ES-I3 (cell line): Measurements from ENCODE around the gene PARP1.
A peak's percentile ranks its signal among the peaks of the same experiment; 100 is the strongest.

Experiments used
- H3K36me3 ChIP-seq: 2 replicates; pipeline ENCODE4 v1.6.1; 2013; ENCODE audit warnings: mild to moderate bottlenecking, low read length, control low read depth, moderate library complexity; ENCODE audit not compliant: insufficient read depth
- H3K4me1 ChIP-seq: 2 replicates; pipeline ENCODE4 v1.6.1; 2013; ENCODE audit warnings: mild to moderate bottlenecking, control low read depth, low read length; ENCODE audit not compliant: insufficient read depth
- H3K9ac ChIP-seq: 2 replicates; pipeline ENCODE4 v1.6.1; 2013; ENCODE audit warnings: low read depth, mild to moderate bottlenecking, low read length, moderate library complexity
- H3K9me3 ChIP-seq: 2 replicates; pipeline ENCODE4 v1.6.1; 2013; ENCODE audit warnings: mild to moderate bottlenecking, low read length, moderate library complexity; ENCODE audit not compliant: control insufficient read depth, insufficient read depth

PARP1 gene

GRCh38 chr1:226424221-226425003 lies 16.5 kb upstream of the PARP1 start:
- H3K4me1 ChIP-seq, result peaks cover 10% of the 10 kb centered on the region; the same call in 1 of the 2 replicates

GRCh38 chr1:226422478-226422877 lies 14.6 kb upstream of the PARP1 start:
- Histone ChIP-seq H3K36me3 (no peaks in the 10 kb centered on the region), H3K9ac (no peak overlapping the region), H3K9me3 (no peaks in the 10 kb centered on the region), H3K4me1 (no peaks in the 10 kb centered on the region)

More at GRCh38 chr1:226424221-226425003, 16.5 kb upstream of the PARP1 start:
- Histone ChIP-seq H3K36me3 (no peaks in the 10 kb centered on the region), H3K9ac (no peak overlapping the region), H3K9me3 (no peaks in the 10 kb centered on the region)

DNA sequence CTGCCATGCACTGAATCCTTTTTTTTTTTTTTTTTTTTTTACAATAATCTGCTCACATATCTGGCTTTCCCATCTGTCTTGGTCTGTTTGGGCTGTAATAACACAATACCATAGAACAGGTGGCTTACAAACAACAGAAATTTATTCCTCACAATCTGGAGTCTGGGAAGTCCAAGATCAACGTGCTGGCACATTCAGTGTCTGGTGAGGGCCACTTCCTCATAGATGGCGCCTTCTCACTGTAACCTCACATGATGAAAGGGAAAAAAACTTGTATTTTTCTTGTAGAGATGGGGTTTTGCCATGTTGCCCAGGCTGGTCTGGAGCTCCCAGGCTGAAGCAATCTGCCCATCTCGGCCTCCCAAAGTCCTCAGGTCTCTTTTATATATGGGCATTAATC lies 13.0 kb upstream of the PARP1 start:
- Histone ChIP-seq H3K36me3 (no peaks in the 10 kb centered on the region), H3K4me1 (no peaks in the 10 kb centered on the region), H3K9ac (no peak overlapping the region), H3K9me3 (no peaks in the 10 kb centered on the region)

DNA sequence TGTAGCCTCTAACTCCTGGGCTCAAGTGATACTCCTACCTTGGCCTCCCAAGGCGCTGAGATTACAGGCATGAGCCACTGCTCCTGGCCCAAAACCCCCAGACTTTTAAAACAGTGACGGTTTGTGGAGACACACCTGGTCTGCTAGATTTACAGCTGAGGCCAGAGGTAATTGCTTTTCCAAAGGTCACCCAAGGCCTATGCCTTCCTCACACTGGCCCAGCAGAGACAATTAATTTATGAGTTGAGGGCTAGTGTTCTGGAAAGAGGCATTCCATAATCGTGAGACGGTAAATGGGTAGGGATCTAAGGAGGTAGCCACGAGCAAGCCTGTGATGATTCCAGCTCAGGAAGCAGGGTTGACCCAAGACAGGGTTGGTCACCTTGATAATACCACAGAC lies 12.4 kb upstream of the PARP1 start:
- Histone ChIP-seq H3K9ac (no peak overlapping the region), H3K9me3 (no peaks in the 10 kb centered on the region), H3K4me1 (no peaks in the 10 kb centered on the region), H3K36me3 (no peaks in the 10 kb centered on the region)

- Histone ChIP-seq H3K36me3 (no peaks in the 10 kb centered on the region), H3K9ac (no peak overlapping the region; the same call in 1 of the 2 replicates), H3K4me1 (no peaks in the 10 kb centered on the region), H3K9me3 (no peaks in the 10 kb centered on the region)
Measured at GRCh38 chr1:226419284-226420029, 11.6 kb upstream of the PARP1 start.

DNA sequence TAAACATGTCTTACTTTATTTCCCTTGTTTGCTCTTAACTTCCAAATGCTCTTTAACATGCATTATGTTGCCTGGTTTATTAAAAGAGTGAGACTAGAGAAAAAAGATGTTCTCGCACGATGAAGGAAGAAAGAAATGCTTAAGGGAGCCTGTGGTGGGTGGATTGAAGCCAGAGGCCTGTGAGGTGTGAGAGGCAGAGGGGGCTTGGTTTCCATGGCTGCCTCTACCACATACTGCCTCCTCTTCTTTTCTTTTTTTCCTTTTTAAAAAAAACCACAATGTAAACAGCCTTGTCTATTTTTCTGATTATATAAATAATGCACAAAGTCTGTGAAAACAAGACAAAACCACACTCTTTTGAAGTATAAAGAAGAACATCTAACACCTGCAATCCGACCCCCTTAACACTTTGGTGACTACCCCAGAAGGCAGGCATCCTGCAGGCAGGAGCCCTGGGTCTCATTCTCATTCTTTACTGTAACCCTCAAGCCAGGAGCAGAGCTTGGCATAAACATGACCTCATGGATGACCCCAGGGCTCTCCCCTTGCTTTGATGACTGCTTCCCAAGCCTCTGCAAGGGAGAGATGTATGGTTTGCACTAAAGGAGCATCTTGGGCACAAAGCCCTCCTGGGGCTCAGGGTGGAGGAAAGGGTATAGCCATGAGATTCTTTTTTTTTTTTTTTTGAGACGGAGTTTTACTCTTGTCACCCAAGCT lies 10.1 kb upstream of the PARP1 start:
- Histone ChIP-seq H3K36me3 (no peaks in the 10 kb centered on the region), H3K9ac (no peak overlapping the region), H3K9me3 (no peaks in the 10 kb centered on the region), H3K4me1 (no peaks in the 10 kb centered on the region)

- no peaks in the 10 kb centered on the region for H3K4me1 ChIP-seq
- H3K9ac ChIP-seq, result no peak overlapping the region
- H3K36me3 ChIP-seq, result no peaks in the 10 kb centered on the region
- H3K9me3 ChIP-seq, result no peaks in the 10 kb centered on the region
Measured at GRCh38 chr1:226417350-226417749, 9.5 kb upstream of the PARP1 start.

DNA sequence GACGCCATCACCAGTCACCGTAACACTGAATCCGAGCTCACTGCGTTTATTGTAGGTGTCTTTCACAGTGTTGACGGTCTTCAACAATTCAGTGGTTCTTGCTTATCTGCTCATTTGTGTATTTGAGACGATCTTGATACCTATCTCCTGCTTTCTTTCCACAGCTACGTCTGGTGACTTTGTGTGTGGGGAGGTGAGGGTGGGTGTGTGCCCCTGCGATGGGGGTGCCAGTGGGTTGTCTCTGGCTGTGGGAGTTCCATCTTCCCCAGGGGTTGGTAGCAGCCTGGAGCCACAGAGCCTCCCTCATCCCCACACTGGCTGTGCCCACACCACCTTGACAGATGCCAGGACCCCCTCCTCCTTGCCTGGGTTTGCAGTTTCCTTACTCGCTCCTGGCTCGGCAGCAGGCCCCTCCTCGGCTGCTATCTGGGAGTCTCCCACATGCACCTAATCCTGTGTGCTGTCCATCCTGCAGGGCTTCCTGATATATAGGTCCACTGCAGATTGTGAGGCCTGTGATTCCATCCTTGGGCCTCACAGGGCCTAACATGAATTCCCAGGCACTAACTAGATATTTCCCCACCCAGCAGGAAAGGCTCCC lies 6.3 kb upstream of the PARP1 start:
- H3K36me3 ChIP-seq, result no peaks in the 10 kb centered on the region
- no peak overlapping the region for H3K9ac ChIP-seq
- no peaks in the 10 kb centered on the region for H3K4me1 ChIP-seq

GRCh38 chr1:226411619-226412018 lies 3.7 kb upstream of the PARP1 start:
- H3K4me1 ChIP-seq, result no peaks in the 10 kb centered on the region
- no peaks in the 10 kb centered on the region for H3K36me3 ChIP-seq
- H3K9ac ChIP-seq, result no peak overlapping the region
- H3K9me3 ChIP-seq, result no peaks in the 10 kb centered on the region

More for the DNA sequence above, 6.3 kb upstream of the PARP1 start:
- H3K9me3 ChIP-seq, result no peaks in the 10 kb centered on the region

- H3K9me3 ChIP-seq, result no peaks in the 10 kb centered on the region
- H3K4me1 ChIP-seq, result no peaks in the 10 kb centered on the region
- no peak overlapping the region for H3K9ac ChIP-seq
- H3K36me3 ChIP-seq, result no peaks in the 10 kb centered on the region
Measured at GRCh38 chr1:226410958-226411357, 3.1 kb upstream of the PARP1 start.

DNA sequence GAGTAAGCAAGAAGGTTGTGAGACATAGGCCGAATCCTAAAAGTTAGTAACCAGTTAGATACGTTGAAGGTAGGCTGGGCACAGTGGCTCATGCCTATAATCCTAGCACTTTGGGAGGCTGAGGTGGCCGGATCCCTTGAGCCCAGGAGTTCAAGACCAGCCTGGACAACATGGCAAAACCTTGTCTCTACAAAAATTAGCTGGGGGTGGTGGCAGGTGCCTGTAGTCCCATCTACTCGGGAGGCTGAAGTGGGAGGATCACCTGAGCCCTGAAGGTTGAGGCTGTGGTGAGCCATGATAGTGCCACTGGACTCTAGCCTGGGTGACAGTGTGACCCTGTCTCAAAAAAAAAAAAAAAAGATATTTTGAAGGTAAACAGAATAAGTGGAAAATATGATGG lies 1.5 kb upstream of the PARP1 start:
- Histone ChIP-seq H3K9me3 (no peaks in the 10 kb centered on the region), H3K9ac (no peak overlapping the region), H3K36me3 (no peaks in the 10 kb centered on the region)

GRCh38 chr1:226408285-226409184 lies 642 bp upstream of the PARP1 start:
- Histone ChIP-seq H3K9me3 (no peaks in the 10 kb centered on the region), H3K4me1 (peaks cover 12% of the 10 kb centered on the region), H3K9ac (peak overlapping the region; percentile 42; the same call in 1 of the 2 replicates)

More for the DNA sequence above, 1.5 kb upstream of the PARP1 start:
- peaks cover 4% of the 10 kb centered on the region for H3K4me1 ChIP-seq

DNA sequence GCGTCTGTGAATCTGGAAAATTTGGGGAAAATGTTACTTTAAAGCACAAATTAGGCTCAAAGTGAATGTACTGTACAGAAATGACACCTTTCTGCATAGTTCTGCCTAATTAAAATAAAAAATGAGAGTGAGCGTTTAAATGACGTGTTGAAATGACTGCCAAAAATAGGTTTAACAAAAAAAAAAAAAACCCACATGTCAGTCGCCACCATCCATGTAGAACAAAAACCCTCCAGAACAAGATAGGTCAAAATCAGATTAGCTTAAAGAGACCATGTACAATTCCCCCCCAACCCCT lies 745 bp downstream of the PARP1 start:
- H3K9me3 ChIP-seq, result no peaks in the 10 kb centered on the region
- H3K36me3 ChIP-seq, result no peaks in the 10 kb centered on the region
- H3K4me1 ChIP-seq, result peaks cover 16% of the 10 kb centered on the region
- H3K9ac ChIP-seq, result peak overlapping the region; percentile 86

More at GRCh38 chr1:226408285-226409184, 642 bp upstream of the PARP1 start:
- no peaks in the 10 kb centered on the region for H3K36me3 ChIP-seq
